K562 (cell line): Measurements from ENCODE around the gene RACGAP1. TPM values are rescaled to one million over a fixed set of nuclear protein-coding genes. Genes with fewer than 3 reads are reported as not detected.

Experiments
- ARID4B ChIP-seq: sonication (generic); formaldehyde crosslinking; IDR thresholded peaks from 2 replicates; pipeline ENCODE4 v1.8.0; 2022; ENCODE audit warnings: mild to moderate bottlenecking, missing genetic modification reagents
- COPS2 ChIP-seq: fragments of 450-650 bp; conservative IDR thresholded peaks from 2 replicates; pipeline ENCODE4 v1.6.1; 2016; ENCODE audit warnings: mild to moderate bottlenecking, moderate library complexity
- FOXK1 ChIP-seq: sonication (generic); formaldehyde crosslinking; IDR thresholded peaks from 2 replicates; pipeline ENCODE4 v1.8.0; 2022; ENCODE audit warnings: missing genetic modification reagents, mild to moderate bottlenecking, borderline replicate concordance
- HEY1 ChIP-seq: fragments of 250-450 bp; sonication (Bioruptor Pico); IDR thresholded peaks from 2 replicates; pipeline ENCODE4 v1.5.0; 2020; ENCODE audit warnings: mild to moderate bottlenecking, moderate library complexity, borderline replicate concordance
- RAD21 ChIP-seq, 2 experiments: fragments of 250-450 bp in 1 of 2; fragments of 450-650 bp in 1 of 2; sonication (Bioruptor Pico) in 1 of 2; formaldehyde crosslinking in 1 of 2; IDR thresholded peaks in 1 of 2; conservative IDR thresholded peaks in 1 of 2; 2 replicates each; pipeline versions ENCODE4 v1.4.0 to v1.8.0; 2020 to 2022; ENCODE audit warnings: mild to moderate bottlenecking in 2 of 2, moderate library complexity in 1 of 2
- RAD51 ChIP-seq: fragments of 450-650 bp; IDR thresholded peaks from 2 replicates; pipeline ENCODE4 v1.7.1; 2016; ENCODE audit warnings: low read depth, mild to moderate bottlenecking, borderline replicate concordance
- SMARCA4 ChIP-seq: fragments of 450-650 bp; IDR thresholded peaks from 2 replicates; pipeline ENCODE4 v1.6.1; 2016
- WHSC1 ChIP-seq: IDR thresholded peaks from one replicate; pipeline ENCODE4 v1.6.1; 2012; ENCODE audit warnings: low read length, control low read depth, inconsistent platforms
- ZNF354B ChIP-seq: fragments of 250-450 bp; sonication (Bioruptor Pico); IDR thresholded peaks from 2 replicates; pipeline ENCODE4 v1.4.0; 2020
- polyA plus RNA-seq, 8 experiments: library from polyadenylated mRNA; depleted of rRNA in 4 of 8; stranded (reverse) in 5 of 8; unstranded in 3 of 8; fragments of >200 nt; fragmentation: Nextera tagmentation in 2 of 8; fragmentation: Illumina TruSeq in 1 of 8; extraction: Ambion mirVana in 2 of 8; extraction: Trizol in 1 of 8; gene quantifications; 2 replicates each; pipeline versions ENCODE4 v1.2.1 to v1.2.3, GENCODE V29; 2011 to 2014; ENCODE audit warnings: inconsistent platforms in 1 of 8, missing spikeins in 1 of 8
- total RNA-seq, 7 experiments: library from RNA; depleted of rRNA in 6 of 7; stranded (reverse); fragments of >200 nt in 6 of 7; fragmentation: Illumina TruSeq in 2 of 7; extraction: Trizol in 2 of 7; gene quantifications; 2 replicates each; pipeline versions ENCODE4 v1.2.1 to v1.2.3, GENCODE V29; 2011 to 2021; ENCODE audit warnings: low replicate concordance in 1 of 7

RACGAP1 gene
- total and polyA plus RNA-seq, 9 of the 15 experiments (the other 6 are each of a cell fraction or from before 2014, with no cell fraction given), result 56.4 to 92.9 (median 71.8) TPM

GRCh38 chr12:50038336-50038735, 13.0 kb upstream of the RACGAP1 start (continued):
- TF ChIP-seq ARID4B (CRISPR knock-in tag), result no peak
- TF ChIP-seq WHSC1, result no peak
- TF ChIP-seq ZNF354B (CRISPR knock-in tag), result no peak
- no peak for TF ChIP-seq COPS2
- no peak for TF ChIP-seq RAD21 (CRISPR knock-in tag; conservative IDR thresholded peaks at IDR 0.05 in 1 of 2, IDR thresholded peaks at IDR 0.05 in 1 of 2)
- TF ChIP-seq HEY1 (CRISPR knock-in tag), result no peak
- no peak for TF ChIP-seq RAD51
- TF ChIP-seq SMARCA4, result no peak
- TF ChIP-seq FOXK1 (CRISPR knock-in tag), result no peak
